ENCODE data around the gene ZNF277.

- no peak for TF ChIP-seq CTCF (IDR thresholded peaks at IDR 0.05; ENCODE audit: extremely low read depth in 1 of 2, insufficient read depth in 1 of 2, low read depth in 1 of 2, low read length in 2 of 2)
- TF ChIP-seq MAX (IDR thresholded peaks at IDR 0.05; ENCODE audit: insufficient read depth, insufficient read length): no peak
- TF ChIP-seq FOS (IDR thresholded peaks at IDR 0.05; ENCODE audit: borderline replicate concordance, insufficient read depth, low read length): no peak
- no peak for TF ChIP-seq POLR2A (IDR thresholded peaks at IDR 0.05; ENCODE audit: low read depth, low read length)
- no peak for TF ChIP-seq EZH2 (IDR thresholded peaks at IDR 0.05; ENCODE audit: borderline replicate concordance, low read depth, low read length, severe bottlenecking)
- no peak for TF ChIP-seq POLR2AphosphoS5 (IDR thresholded peaks at IDR 0.05; ENCODE audit: insufficient read depth, low read depth, low read length)
- no peak for TF ChIP-seq MYC (IDR thresholded peaks at IDR 0.05; ENCODE audit: low read depth, low read length)
- no peak for TF ChIP-seq JUN (IDR thresholded peaks at IDR 0.05; ENCODE audit: borderline replicate concordance, insufficient read depth, insufficient read length, low read depth)
- no peak for TF ChIP-seq GATA2 (IDR thresholded peaks at IDR 0.05; ENCODE audit: insufficient read depth, insufficient read length, low read depth, low read length)
Observed at GRCh38 chr7:112213735-112214134, 7.2 kb downstream of the ZNF277 start.

All from endothelial cell of umbilical vein (primary cell).